ENCODE results near the gene ARHGAP8.

The ARHGAP8 gene

DNA sequence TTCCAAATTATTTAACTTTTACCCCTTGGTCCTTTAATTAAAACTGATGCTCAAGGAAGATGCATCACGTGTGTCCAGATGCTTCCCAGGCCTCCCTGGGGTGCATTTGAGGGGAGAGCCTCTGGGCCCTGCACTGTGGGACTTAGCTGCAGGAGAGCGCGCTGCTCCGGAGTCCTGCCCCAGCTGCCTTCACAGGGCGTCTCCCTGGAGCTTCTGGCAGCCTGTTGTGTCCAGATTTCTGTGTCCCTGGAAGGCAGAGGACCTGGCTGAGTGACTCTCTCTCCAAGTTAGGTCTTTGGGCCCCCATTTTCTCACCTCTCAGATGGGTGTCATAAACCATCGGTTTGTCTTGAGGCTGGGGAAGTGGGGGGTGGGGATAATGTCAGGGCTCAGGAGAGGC is 3.0 kb downstream of the ARHGAP8 start:
- H3K4me3 ChIP-seq (ENCODE audit: control insufficient read depth, low read depth, low read length) = no peak overlapping the region
- DNase-seq (ENCODE audit: low read depth) = no peak
- TF ChIP-seq, protein P1, sequence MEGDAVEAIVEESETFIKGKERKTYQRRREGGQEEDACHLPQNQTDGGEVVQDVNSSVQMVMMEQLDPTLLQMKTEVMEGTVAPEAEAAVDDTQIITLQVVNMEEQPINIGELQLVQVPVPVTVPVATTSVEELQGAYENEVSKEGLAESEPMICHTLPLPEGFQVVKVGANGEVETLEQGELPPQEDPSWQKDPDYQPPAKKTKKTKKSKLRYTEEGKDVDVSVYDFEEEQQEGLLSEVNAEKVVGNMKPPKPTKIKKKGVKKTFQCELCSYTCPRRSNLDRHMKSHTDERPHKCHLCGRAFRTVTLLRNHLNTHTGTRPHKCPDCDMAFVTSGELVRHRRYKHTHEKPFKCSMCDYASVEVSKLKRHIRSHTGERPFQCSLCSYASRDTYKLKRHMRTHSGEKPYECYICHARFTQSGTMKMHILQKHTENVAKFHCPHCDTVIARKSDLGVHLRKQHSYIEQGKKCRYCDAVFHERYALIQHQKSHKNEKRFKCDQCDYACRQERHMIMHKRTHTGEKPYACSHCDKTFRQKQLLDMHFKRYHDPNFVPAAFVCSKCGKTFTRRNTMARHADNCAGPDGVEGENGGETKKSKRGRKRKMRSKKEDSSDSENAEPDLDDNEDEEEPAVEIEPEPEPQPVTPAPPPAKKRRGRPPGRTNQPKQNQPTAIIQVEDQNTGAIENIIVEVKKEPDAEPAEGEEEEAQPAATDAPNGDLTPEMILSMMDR (IDR thresholded peaks at IDR 0.05; ENCODE audit: control insufficient read depth, insufficient read depth, low read depth, low read length, missing control alignments) = no peak

- H3K4me3 ChIP-seq (ENCODE audit: control insufficient read depth, low read depth, low read length) = no peak overlapping the region
- no peak for DNase-seq (ENCODE audit: low read depth)
- TF ChIP-seq, protein P1 (IDR thresholded peaks at IDR 0.05; ENCODE audit: control insufficient read depth, insufficient read depth, low read depth, low read length, missing control alignments) = no peak
Measured at GRCh38 chr22:44755956-44756361, 3.6 kb downstream of the ARHGAP8 start.

DNA sequence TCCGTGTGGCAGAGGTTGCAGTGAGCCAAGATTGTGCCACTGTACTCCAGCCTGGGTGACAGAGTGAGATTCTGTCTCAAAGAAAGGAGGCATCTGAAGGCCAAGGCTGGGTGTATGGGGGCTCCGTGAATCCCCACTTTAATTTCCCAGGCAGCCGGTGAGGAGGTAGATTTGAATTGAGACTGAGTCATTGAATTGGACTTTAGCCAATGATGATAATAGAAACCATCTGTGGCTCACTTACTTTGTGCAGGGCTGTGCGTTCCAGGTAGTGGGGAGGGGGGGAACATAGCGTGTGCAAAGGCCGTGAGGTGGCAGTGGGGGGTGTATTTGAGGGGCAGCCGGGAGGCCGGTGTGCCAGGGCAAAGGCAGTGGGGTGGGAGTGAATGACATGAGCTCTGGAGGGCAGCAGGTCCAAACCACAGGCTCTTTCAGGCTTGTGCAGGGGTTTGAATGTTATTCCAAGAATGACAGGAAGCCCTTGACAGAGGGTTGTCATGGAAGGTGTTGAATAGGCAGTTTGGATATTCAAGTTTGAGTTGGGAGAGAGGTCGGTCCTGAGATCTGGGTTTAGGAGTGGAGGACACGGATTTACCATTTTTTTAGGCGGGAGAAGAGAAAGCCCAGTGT is 6.1 kb downstream of the ARHGAP8 start:
- DNase-seq (ENCODE audit: low read depth) = no peak
- H3K4me3 ChIP-seq (ENCODE audit: control insufficient read depth, low read depth, low read length) = no peak overlapping the region
- TF ChIP-seq, protein P1 (IDR thresholded peaks at IDR 0.05; ENCODE audit: control insufficient read depth, insufficient read depth, low read depth, low read length, missing control alignments) = no peak

GRCh38 chr22:44759001-44759400 is 6.6 kb downstream of the ARHGAP8 start:
- H3K4me3 ChIP-seq (ENCODE audit: control insufficient read depth, low read depth, low read length) = no peak overlapping the region
- no peak for DNase-seq (ENCODE audit: low read depth)
- TF ChIP-seq, protein P1 (IDR thresholded peaks at IDR 0.05; ENCODE audit: control insufficient read depth, insufficient read depth, low read depth, low read length, missing control alignments) = no peak

GRCh38 chr22:44759430-44760310 is 7.3 kb downstream of the ARHGAP8 start:
- H3K4me3 ChIP-seq (ENCODE audit: control insufficient read depth, low read depth, low read length) = no peak overlapping the region
- DNase-seq (ENCODE audit: low read depth) = no peak
- TF ChIP-seq, protein P1 (IDR thresholded peaks at IDR 0.05; ENCODE audit: control insufficient read depth, insufficient read depth, low read depth, low read length, missing control alignments) = no peak

GRCh38 chr22:44760476-44760875 is 8.1 kb downstream of the ARHGAP8 start:
- DNase-seq (ENCODE audit: low read depth) = no peak
- no peak overlapping the region for H3K4me3 ChIP-seq (ENCODE audit: control insufficient read depth, low read depth, low read length)
- TF ChIP-seq, protein P1 (IDR thresholded peaks at IDR 0.05; ENCODE audit: control insufficient read depth, insufficient read depth, low read depth, low read length, missing control alignments) = no peak

Data from AG09309 (cell line).